ENCODE results near the gene TADA2B. TPM values are rescaled to one million over a fixed set of nuclear protein-coding genes. Genes with fewer than 3 reads are reported as not detected.
A peak's percentile ranks its signal among the peaks of the same experiment; 100 is the strongest.

Gene TADA2B
- total RNA-seq (10 to 100 TPM; 24.5 to 40.2 (median 30.8) TPM), polyA plus RNA-seq (10 to 100 TPM; 15.3 to 31.9 TPM)
- long read RNA-seq, donor 1, full-length matches to known transcripts = 85 of 87 reads
- long read RNA-seq, donor 1, partial matches to known transcripts = 0 of 87 reads
- long read RNA-seq, donor 1, other reads (novel, unspliced or antisense) = 2 of 87 reads
- long read RNA-seq, donor 2, full-length matches to known transcripts = 72 of 74 reads
- long read RNA-seq, donor 2, partial matches to known transcripts = 0 of 74 reads
- long read RNA-seq, donor 2, other reads (novel, unspliced or antisense) = 2 of 74 reads
- long read RNA-seq, donor 3, full-length matches to known transcripts = 79 of 85 reads
- long read RNA-seq, donor 3, partial matches to known transcripts = 0 of 85 reads
- long read RNA-seq, donor 3, other reads (novel, unspliced or antisense) = 6 of 85 reads

DNA sequence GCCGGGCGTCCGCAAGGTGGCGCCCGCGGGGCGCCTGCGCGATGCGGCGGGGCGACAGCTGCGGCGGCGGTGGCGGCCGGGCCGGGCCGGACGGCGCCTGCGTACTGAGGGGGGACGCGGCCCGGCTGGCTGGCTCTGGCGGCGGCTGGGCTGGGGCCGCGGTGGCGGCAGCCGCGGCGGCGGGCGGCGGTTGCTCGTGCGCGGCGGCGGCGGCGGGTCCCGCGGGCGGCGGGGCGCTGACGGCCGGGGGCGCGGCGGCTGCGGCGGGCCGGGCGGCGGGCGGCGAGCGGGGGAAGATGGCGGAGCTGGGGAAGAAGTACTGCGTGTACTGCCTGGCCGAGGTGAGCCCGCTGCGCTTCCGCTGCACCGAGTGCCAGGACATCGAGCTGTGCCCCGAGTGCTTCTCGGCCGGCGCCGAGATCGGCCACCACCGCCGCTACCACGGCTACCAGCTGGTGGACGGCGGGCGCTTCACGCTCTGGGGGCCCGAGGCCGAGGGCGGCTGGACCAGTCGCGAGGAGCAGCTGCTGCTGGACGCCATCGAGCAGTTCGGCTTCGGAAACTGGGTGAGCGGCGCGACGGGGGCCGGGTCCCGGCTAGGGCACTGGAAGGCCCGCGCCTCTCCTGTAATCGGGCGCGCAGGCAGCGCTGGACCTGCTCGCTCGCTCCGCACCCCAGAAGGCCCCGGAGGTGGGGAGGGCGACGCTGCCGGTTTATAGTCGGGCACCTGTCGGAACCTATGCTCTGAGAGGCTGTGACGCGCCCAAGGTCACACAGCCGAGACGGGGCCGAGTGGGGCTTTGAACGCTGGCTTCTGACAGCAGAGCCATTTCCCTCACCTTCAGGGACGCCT lies at the start of gene TADA2B:
TSS of gene TADA2B (plus strand) at position 89 of the 853 bp plus-strand sequence. CDS start at position 297, 208 bp downstream.
- ATAC-seq = peak in 2 of 4 donors; percentile 5 to 7
- TF ChIP-seq CTCF (IDR thresholded peaks at IDR 0.05) = no peak
- TF ChIP-seq POLR2A (IDR thresholded peaks at IDR 0.05) = no peak
- Histone ChIP-seq H3K4me3 (peak within 1 kb of the TSS; percentile 86 to 99 (median 99)), H3K36me3 (peaks cover 0 to 8% (median 0%) of the 10 kb centered on the region in 9 donors), H3K4me1 (peaks cover 8 to 56% (median 45%) of the 10 kb centered on the region in 12 donors), H3K9me3 (no peaks in the 10 kb centered on the region), H3K27ac (peak within 1 kb of the TSS; percentile 79 to 95 (median 92)), H3K27me3 (no peaks in the 10 kb centered on the region)
- peak in 4 of 5 donors; percentile 49 to 77 (median 58) for DNase-seq
- 0 to 2% (median 1%) methylated on average over 13 to 119 of the region's 119 CpGs for WGBS, 4 donors
- intact Hi-C loops (cut with DNase I) = loop anchor here (1.0 to 10.0 kb wide), 10 partner anchors 23 to 261 kb away; partner anchors contain the start of genes GRPEL1 (in 5 of the 10), TBC1D14 (in 2 of the 10) and KIAA0232 (in 1 of the 10)

DNA sequence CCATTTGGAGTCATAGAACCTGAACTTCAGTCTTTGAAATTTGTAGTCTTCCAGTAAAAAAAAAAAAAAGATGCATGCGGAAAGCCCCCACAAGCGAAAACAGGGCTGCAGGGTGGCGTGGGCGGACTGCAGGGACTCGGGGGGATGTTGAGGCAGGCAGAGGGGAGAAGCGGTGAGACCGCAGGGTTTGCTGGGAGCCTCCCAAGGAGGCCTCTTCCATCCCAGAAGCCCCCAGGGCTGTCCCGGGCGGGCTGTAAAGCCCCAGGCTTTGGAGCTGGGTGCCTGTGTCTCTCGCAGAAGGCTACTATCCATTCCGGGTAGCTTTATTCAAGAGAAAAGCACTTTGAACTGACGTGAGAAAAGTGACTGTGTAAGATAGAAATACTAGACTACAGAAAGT lies 46.7 kb upstream of the TADA2B start:
- H3K4me3 ChIP-seq = no peak overlapping the region
- H3K4me1 ChIP-seq = peaks cover 0 to 21% (median 11%) of the 10 kb centered on the region in 12 donors
- H3K9me3 ChIP-seq = no peaks in the 10 kb centered on the region
- peaks cover 4 to 95% (median 78%) of the 10 kb centered on the region in 9 donors for H3K36me3 ChIP-seq
- TF ChIP-seq CTCF (IDR thresholded peaks at IDR 0.05) = no peak
- no peak for TF ChIP-seq POLR2A (IDR thresholded peaks at IDR 0.05)
- 95 to 98% (median 97%) methylated on average over 12 of the region's 12 CpGs for WGBS, 4 donors
- no peak for ATAC-seq
- no peak overlapping the region for H3K27ac ChIP-seq
- intact Hi-C loops (cut with DNase I) = no loop called here
- no peak for DNase-seq
- no peaks in the 10 kb centered on the region for H3K27me3 ChIP-seq

DNA sequence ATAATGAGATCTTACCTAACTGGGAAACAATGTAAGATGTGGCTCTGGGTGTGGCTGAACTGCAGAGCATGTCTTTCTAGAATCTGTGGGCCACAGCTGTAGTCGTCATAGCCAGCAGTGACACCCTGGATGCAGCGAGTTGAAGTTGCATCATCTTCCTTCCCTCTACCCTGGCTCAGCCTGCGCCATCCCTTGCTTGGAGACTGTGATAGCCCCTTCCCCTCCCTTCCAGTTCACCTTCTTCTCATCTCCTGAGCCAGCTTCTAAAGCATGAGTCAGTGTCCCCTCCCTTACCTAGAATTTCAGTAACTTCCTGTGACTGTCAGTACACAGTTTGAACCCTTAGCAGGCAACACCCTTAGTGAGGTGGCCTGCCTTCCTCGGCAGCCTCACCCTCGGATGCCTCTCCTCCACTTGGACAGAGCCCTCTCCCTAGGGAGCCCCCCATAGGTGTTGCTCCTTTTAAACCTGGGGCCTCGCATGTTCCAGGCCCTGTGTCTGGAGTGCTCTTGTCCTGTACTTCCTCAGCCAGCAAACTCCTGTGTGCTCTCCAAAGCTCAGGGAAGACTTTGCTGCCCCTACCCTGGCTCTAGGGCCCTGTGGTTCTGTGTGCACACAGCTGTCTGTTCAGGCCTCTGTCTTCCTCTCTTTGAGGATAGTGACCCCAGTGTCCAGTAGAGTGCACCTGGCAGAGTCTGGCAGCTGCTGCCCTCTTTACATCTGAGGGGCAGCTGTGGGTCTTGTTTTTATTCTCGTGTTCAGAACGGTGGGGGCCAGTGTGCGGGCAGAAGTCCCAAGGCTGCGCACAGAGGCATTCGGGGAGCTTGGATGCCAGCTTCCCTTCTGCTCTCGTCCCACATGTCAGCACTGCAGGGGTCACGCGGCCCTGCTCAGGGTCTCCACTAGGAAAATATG lies 43.7 kb upstream of the TADA2B start:
- no peaks in the 10 kb centered on the region for H3K4me1 ChIP-seq
- H3K9me3 ChIP-seq = no peaks in the 10 kb centered on the region
- H3K27me3 ChIP-seq = no peaks in the 10 kb centered on the region
- peaks cover 4 to 100% (median 98%) of the 10 kb centered on the region in 9 donors for H3K36me3 ChIP-seq
- H3K27ac ChIP-seq = no peak overlapping the region
- intact Hi-C loops (cut with DNase I) = no loop called here
- no peak for TF ChIP-seq CTCF (IDR thresholded peaks at IDR 0.05)
- TF ChIP-seq POLR2A (IDR thresholded peaks at IDR 0.05) = no peak
- 88 to 93% (median 92%) methylated on average over 14 of the region's 14 CpGs for WGBS, 4 donors
- DNase-seq = no peak
- ATAC-seq = peak in 1 of 4 donors; percentile 49
- H3K4me3 ChIP-seq = no peak overlapping the region
